ENCODE measurements around the gene OSGIN1. TPM values are rescaled to one million over a fixed set of nuclear protein-coding genes. Genes with fewer than 3 reads are reported as not detected.

OSGIN1 gene
- total and polyA plus RNA-seq, 2 donors (not counting 1 experiment from before 2014, with no cell fraction given): 0.85 to 1.8 TPM

DNA sequence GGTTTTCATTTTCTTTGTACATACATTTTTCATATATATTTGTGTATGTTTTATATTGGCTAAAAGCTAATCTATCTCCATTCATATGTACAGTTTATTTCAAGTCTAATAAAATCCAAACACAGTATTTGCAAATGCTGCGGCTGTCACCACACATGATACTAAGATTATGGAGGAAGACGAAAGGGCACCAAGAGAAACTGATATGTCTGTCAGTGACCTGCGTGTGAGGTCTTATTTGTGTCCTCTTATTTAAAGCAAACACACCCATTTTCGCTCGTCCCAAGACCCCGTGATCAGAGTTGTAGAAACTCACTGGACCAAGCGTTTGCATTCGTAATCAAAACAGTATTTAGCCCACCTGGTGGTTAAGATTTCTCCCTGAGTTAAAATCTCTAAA is 45.9 kb upstream of the OSGIN1 start:
- Histone ChIP-seq H3K27ac (ENCODE audit: low read length in 2 of 2) (no peak overlapping the region), H3K4me1 (ENCODE audit: control insufficient read depth in 2 of 2, insufficient read depth in 2 of 2, low read length in 2 of 2) (no peaks in the 10 kb centered on the region), H3K9ac (ENCODE audit: low read length) (no peak overlapping the region), H4K20me1 (ENCODE audit: control insufficient read depth, insufficient read depth, low read length, poor library complexity, severe bottlenecking) (peaks cover 49% of the 10 kb centered on the region), H3K4me2 (replicated peaks; ENCODE audit: low read depth, low read length, poor library complexity, severe bottlenecking) (no peak overlapping the region), H3K79me2 (ENCODE audit: control insufficient read depth, insufficient read depth, low read length) (peaks cover 38% of the 10 kb centered on the region), H3K36me3 (replicated peaks in 1 of 2; ENCODE audit: control extremely low read depth in 1 of 2, control insufficient read depth in 1 of 2, extremely low read depth in 1 of 2, insufficient read depth in 2 of 2, low read length in 1 of 2) (peaks cover 0 to 31% of the 10 kb centered on the region in 2 experiments), H3K9me3 (ENCODE audit: control extremely low read depth in 1 of 3, control insufficient read depth in 2 of 3, insufficient read depth in 1 of 3, low read length in 2 of 3) (peaks cover 0 to 3% (median 0%) of the 10 kb centered on the region in 3 donors), H3K27me3 (replicated peaks in 1 of 4; ENCODE audit: control extremely low read depth in 1 of 4, control insufficient read depth in 3 of 4, insufficient read depth in 4 of 4, low read length in 3 of 4) (no peaks in the 10 kb centered on the region), H3K4me3 (ENCODE audit: control extremely low read depth in 1 of 5, extremely low read depth in 1 of 5, insufficient read depth in 1 of 5, low read depth in 2 of 5, low read length in 4 of 5) (no peak overlapping the region), H2AFZ (ENCODE audit: insufficient read depth, low read depth, low read length, poor library complexity, severe bottlenecking) (no peak overlapping the region)
- no peak overlapping the region for H3K4me3 Mint-ChIP-seq
- CTCF ChIA-PET: no interaction called here
- no peaks in the 10 kb centered on the region for H3K27me3 Mint-ChIP-seq
- WGBS (ENCODE audit: insufficient coverage): 96% methylated on average over 6 of the region's 8 CpGs
- POLR2A ChIA-PET: no interaction called here
- TF ChIP-seq, protein P1, sequence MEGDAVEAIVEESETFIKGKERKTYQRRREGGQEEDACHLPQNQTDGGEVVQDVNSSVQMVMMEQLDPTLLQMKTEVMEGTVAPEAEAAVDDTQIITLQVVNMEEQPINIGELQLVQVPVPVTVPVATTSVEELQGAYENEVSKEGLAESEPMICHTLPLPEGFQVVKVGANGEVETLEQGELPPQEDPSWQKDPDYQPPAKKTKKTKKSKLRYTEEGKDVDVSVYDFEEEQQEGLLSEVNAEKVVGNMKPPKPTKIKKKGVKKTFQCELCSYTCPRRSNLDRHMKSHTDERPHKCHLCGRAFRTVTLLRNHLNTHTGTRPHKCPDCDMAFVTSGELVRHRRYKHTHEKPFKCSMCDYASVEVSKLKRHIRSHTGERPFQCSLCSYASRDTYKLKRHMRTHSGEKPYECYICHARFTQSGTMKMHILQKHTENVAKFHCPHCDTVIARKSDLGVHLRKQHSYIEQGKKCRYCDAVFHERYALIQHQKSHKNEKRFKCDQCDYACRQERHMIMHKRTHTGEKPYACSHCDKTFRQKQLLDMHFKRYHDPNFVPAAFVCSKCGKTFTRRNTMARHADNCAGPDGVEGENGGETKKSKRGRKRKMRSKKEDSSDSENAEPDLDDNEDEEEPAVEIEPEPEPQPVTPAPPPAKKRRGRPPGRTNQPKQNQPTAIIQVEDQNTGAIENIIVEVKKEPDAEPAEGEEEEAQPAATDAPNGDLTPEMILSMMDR (IDR thresholded peaks at IDR 0.05): no peak
- no peak for TF ChIP-seq EZH2 (IDR thresholded peaks at IDR 0.05; ENCODE audit: borderline replicate concordance, insufficient read depth, low read depth, low read length, poor library complexity, severe bottlenecking)
- no peak overlapping the region for H3K27ac Mint-ChIP-seq
- peaks cover 3% of the 10 kb centered on the region for H3K4me1 Mint-ChIP-seq
- ATAC-seq (ENCODE audit: low read depth) (no peak), DNase-seq (no peak)
- intact Hi-C loops (cut with micrococcal nuclease): no loop called here
- H3K9me3 Mint-ChIP-seq (ENCODE audit: insufficient read depth): no peaks in the 10 kb centered on the region

DNA sequence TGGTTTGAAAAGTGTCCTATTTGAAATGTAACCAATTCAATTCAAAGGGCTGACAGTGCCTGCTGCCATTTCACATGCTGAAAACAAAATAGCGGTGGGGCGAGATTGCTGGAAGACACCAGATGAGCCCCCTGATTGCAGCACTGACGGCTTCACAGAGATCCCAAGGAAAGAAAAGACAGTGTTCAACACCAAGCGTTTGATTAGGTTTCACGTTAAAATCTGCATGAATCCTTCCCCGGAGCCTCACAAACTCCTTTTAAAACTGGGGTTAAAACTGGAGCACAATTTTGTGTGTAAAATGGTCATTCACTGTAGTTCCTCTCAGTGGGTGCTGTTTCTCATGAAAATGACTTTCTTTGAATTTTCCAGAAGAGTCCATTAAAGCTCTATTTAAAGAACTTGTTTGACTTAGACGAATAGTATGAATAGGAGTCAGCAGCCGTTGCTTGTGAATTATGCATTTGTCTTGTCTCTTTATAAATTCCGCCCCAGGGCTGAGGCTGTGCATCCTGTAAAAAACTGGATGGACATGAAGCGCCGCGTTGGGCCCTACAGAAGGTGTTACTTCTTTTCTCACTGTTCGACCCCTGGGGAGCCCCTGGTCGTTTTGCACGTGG is 45.3 kb upstream of the OSGIN1 start:
- Mint-ChIP-seq H3K4me1 (peaks cover 1% of the 10 kb centered on the region), H3K27ac (no peak overlapping the region), H3K9me3 (ENCODE audit: insufficient read depth) (no peaks in the 10 kb centered on the region), H3K27me3 (no peaks in the 10 kb centered on the region), H3K4me3 (no peak overlapping the region)
- H4K20me1 ChIP-seq (ENCODE audit: control insufficient read depth, insufficient read depth, low read length, poor library complexity, severe bottlenecking): peaks cover 44% of the 10 kb centered on the region
- peaks cover 32% of the 10 kb centered on the region for H3K79me2 ChIP-seq (ENCODE audit: control insufficient read depth, insufficient read depth, low read length)
- H3K4me1 ChIP-seq (ENCODE audit: control insufficient read depth in 2 of 2, insufficient read depth in 2 of 2, low read length in 2 of 2): no peaks in the 10 kb centered on the region
- no peak overlapping the region for H3K9ac ChIP-seq (ENCODE audit: low read length)
- peaks cover 0 to 3% (median 0%) of the 10 kb centered on the region in 3 donors for H3K9me3 ChIP-seq (ENCODE audit: control extremely low read depth in 1 of 3, control insufficient read depth in 2 of 3, insufficient read depth in 1 of 3, low read length in 2 of 3)
- DNase-seq (no peak), ATAC-seq (ENCODE audit: low read depth) (no peak)
- H3K27me3 ChIP-seq (replicated peaks in 1 of 4; ENCODE audit: control extremely low read depth in 1 of 4, control insufficient read depth in 3 of 4, insufficient read depth in 4 of 4, low read length in 3 of 4): no peaks in the 10 kb centered on the region
- ChIA-PET POLR2A (no interaction called here), CTCF (no interaction called here)
- no peak overlapping the region for H3K27ac ChIP-seq (ENCODE audit: low read length in 2 of 2)
- intact Hi-C loops (cut with micrococcal nuclease): no loop called here
- no peak overlapping the region for H3K4me3 ChIP-seq (ENCODE audit: control extremely low read depth in 1 of 5, extremely low read depth in 1 of 5, insufficient read depth in 1 of 5, low read depth in 2 of 5, low read length in 4 of 5)
- TF ChIP-seq, protein P1 (IDR thresholded peaks at IDR 0.05): no peak
- no peak for TF ChIP-seq EZH2 (IDR thresholded peaks at IDR 0.05; ENCODE audit: borderline replicate concordance, insufficient read depth, low read depth, low read length, poor library complexity, severe bottlenecking)
- H3K36me3 ChIP-seq (replicated peaks in 1 of 2; ENCODE audit: control extremely low read depth in 1 of 2, control insufficient read depth in 1 of 2, extremely low read depth in 1 of 2, insufficient read depth in 2 of 2, low read length in 1 of 2): peaks cover 0 to 37% of the 10 kb centered on the region in 2 experiments
- 100% methylated on average over 13 of the region's 15 CpGs for WGBS (ENCODE audit: insufficient coverage)
- H2AFZ ChIP-seq (ENCODE audit: insufficient read depth, low read depth, low read length, poor library complexity, severe bottlenecking): no peak overlapping the region
- H3K4me2 ChIP-seq (replicated peaks; ENCODE audit: low read depth, low read length, poor library complexity, severe bottlenecking): no peak overlapping the region

Measured in B cell (primary cell).